ENCODE results near the gene CYSRT1.

- no peak for TF ChIP-seq CTCF (IDR thresholded peaks at IDR 0.05; ENCODE audit: insufficient read depth, low read depth, low read length)
- no peak for TF ChIP-seq EZH2 (IDR thresholded peaks at IDR 0.05; ENCODE audit: insufficient read depth, low read length)
Observed at GRCh38 chr9:137245450-137246421, 20.8 kb downstream of the CYSRT1 start.
